Raji (cell line): ENCODE data around the gene MKX.

Experiments
- POLR2A ChIP-seq: IDR thresholded peaks from 2 replicates; pipeline ENCODE4 v1.6.1; 2011; ENCODE audit warnings: low read depth, low read length, control low read depth; ENCODE audit not compliant: insufficient read depth

Gene MKX

GRCh38 chr10:27687326-27687725, 58.3 kb downstream of the MKX start:
- TF ChIP-seq POLR2A = no peak

GRCh38 chr10:27685681-27686080, 59.9 kb downstream of the MKX start:
- no peak for TF ChIP-seq POLR2A

GRCh38 chr10:27683226-27683625, 62.4 kb downstream of the MKX start:
- no peak for TF ChIP-seq POLR2A

GRCh38 chr10:27680691-27681605, 64.7 kb downstream of the MKX start:
- TF ChIP-seq POLR2A = no peak

- TF ChIP-seq POLR2A = no peak
These were observed 65.5 kb downstream of the MKX start for GRCh38 chr10:27680006-27680557.

- TF ChIP-seq POLR2A = no peak
These were observed 66.2 kb downstream of the MKX start for GRCh38 chr10:27679369-27679912.

GRCh38 chr10:27678166-27678565, 67.5 kb downstream of the MKX start:
- TF ChIP-seq POLR2A = no peak

GRCh38 chr10:27673065-27673464, 72.6 kb downstream of the MKX start:
- TF ChIP-seq POLR2A = no peak

- TF ChIP-seq POLR2A = no peak
These were observed 73.8 kb downstream of the MKX start for GRCh38 chr10:27671821-27672220.

- TF ChIP-seq POLR2A = no peak
These were observed 81.2 kb downstream of the MKX start for GRCh38 chr10:27664461-27664860.

GRCh38 chr10:27663621-27664020, 82.0 kb downstream of the MKX start:
- no peak for TF ChIP-seq POLR2A

- no peak for TF ChIP-seq POLR2A
These were observed 83.9 kb downstream of the MKX start for GRCh38 chr10:27661514-27662286.

GRCh38 chr10:27660711-27661110, 84.9 kb downstream of the MKX start:
- TF ChIP-seq POLR2A = no peak

- TF ChIP-seq POLR2A = no peak
These were observed 85.4 kb downstream of the MKX start for GRCh38 chr10:27660268-27660667.

GRCh38 chr10:27659786-27660185, 85.8 kb downstream of the MKX start:
- TF ChIP-seq POLR2A = no peak
